HEK293 (cell line): ENCODE results near the gene SLC9C2.
"Not testable (repeated sequence)": the region's sequence is repeated elsewhere in the genome, so short reads cannot be mapped to it uniquely, and the experiment has no call there.

Source experiments
- CTCF ChIA-PET: fragments of 350-600 bp; formaldehyde crosslinking; extraction: SDS; loops from one replicate; lab custom pipeline; 2021; ENCODE audit warnings: antibody characterized with exemption; lab: Yijun Ruan, JAX
- POLR2A ChIA-PET: fragments of 300-600 bp; formaldehyde crosslinking; extraction: SDS; loops from one replicate; lab custom pipeline; 2020; ENCODE audit warnings: antibody characterized with exemption, inconsistent platforms; lab: Yijun Ruan, JAX
- H3K27ac ChIP-seq: fragments of 200-500 bp; sonication (Bioruptor generic); 2 replicates; pipeline ENCODE4 v1.5.1; 2014; ENCODE audit warnings: low read depth, low read length, control low read depth, inconsistent platforms; ENCODE audit errors: extremely low read depth
- H3K36me3 ChIP-seq, 2 experiments: fragments of 200-500 bp in 1 of 2; sonication (Bioruptor generic) in 1 of 2; 1 replicate in 1 of 2; 2 replicates in 1 of 2; pipeline ENCODE4 v1.5.1; 2014 to 2017; ENCODE audit warnings: inconsistent platforms in 2 of 2, low read length in 2 of 2; ENCODE audit not compliant: control insufficient read depth in 2 of 2, insufficient read depth in 1 of 2
- H3K4me1 ChIP-seq: fragments of 200-500 bp; sonication (Bioruptor generic); 2 replicates; pipeline ENCODE4 v1.5.1; 2014; ENCODE audit warnings: mild to moderate bottlenecking, low read length, inconsistent platforms; ENCODE audit not compliant: control insufficient read depth, insufficient read depth
- H3K4me3 ChIP-seq: 2 replicates; pipeline ENCODE4 v1.5.1; 2011; ENCODE audit warnings: low read depth, mild to moderate bottlenecking, control low read depth, low read length, moderate library complexity
- H3K9me3 ChIP-seq: fragments of 200-500 bp; sonication (Bioruptor generic); 2 replicates; pipeline ENCODE4 v1.5.1; 2014; ENCODE audit warnings: low read depth, low read length, inconsistent platforms; ENCODE audit not compliant: control insufficient read depth, insufficient read depth
- ATF2 ChIP-seq: fragments of 450-650 bp; formaldehyde crosslinking; IDR thresholded peaks from 2 replicates; pipeline ENCODE4 v1.5.1; 2016; ENCODE audit warnings: missing biosample characterization, missing genetic modification characterization, low read depth
- BCL6B ChIP-seq: fragments of 450-650 bp; formaldehyde crosslinking; IDR thresholded peaks from 2 replicates; pipeline ENCODE4 v1.5.1; 2017; ENCODE audit warnings: missing biosample characterization, missing genetic modification characterization
- MZF1 ChIP-seq: fragments of 450-650 bp; formaldehyde crosslinking; IDR thresholded peaks from 2 replicates; pipeline ENCODE4 v1.5.1; 2017; ENCODE audit warnings: missing biosample characterization, missing genetic modification characterization, borderline replicate concordance
- PRDM1 ChIP-seq: fragments of 450-650 bp; formaldehyde crosslinking; IDR thresholded peaks from 2 replicates; pipeline ENCODE4; 2016; ENCODE audit warnings: missing biosample characterization, missing genetic modification characterization
- RBAK ChIP-seq: fragments of 450-650 bp; formaldehyde crosslinking; IDR thresholded peaks from 2 replicates; pipeline ENCODE4 v1.5.1; 2016; ENCODE audit warnings: missing biosample characterization, missing genetic modification characterization
- SCRT2 ChIP-seq: fragments of 450-650 bp; formaldehyde crosslinking; IDR thresholded peaks from 2 replicates; pipeline ENCODE4 v1.5.1; 2016; ENCODE audit warnings: missing biosample characterization, missing genetic modification characterization
- YY2 ChIP-seq: fragments of 450-650 bp; formaldehyde crosslinking; IDR thresholded peaks from 2 replicates; pipeline ENCODE4 v1.5.1; 2016; ENCODE audit warnings: missing biosample characterization, missing genetic modification characterization
- ZFP69B ChIP-seq: fragments of 450-650 bp; formaldehyde crosslinking; IDR thresholded peaks from 2 replicates; pipeline ENCODE4 v1.5.1; 2016; ENCODE audit warnings: missing biosample characterization, missing genetic modification characterization
- ZNF121 ChIP-seq: fragments of 450-650 bp; formaldehyde crosslinking; IDR thresholded peaks from 2 replicates; pipeline ENCODE4 v1.5.1; 2016; ENCODE audit warnings: missing biosample characterization, missing genetic modification characterization
- ZNF132 ChIP-seq: fragments of 450-650 bp; formaldehyde crosslinking; IDR thresholded peaks from 2 replicates; pipeline ENCODE4 v1.5.1; 2017; ENCODE audit warnings: missing biosample characterization, missing genetic modification characterization, borderline replicate concordance
- ZNF146 ChIP-seq: fragments of 450-650 bp; formaldehyde crosslinking; IDR thresholded peaks from 2 replicates; pipeline ENCODE4 v1.5.1; 2016; ENCODE audit warnings: missing biosample characterization, missing genetic modification characterization
- ZNF16 ChIP-seq: fragments of 450-650 bp; formaldehyde crosslinking; IDR thresholded peaks from 2 replicates; pipeline ENCODE4 v1.5.1; 2016; ENCODE audit warnings: low read depth, missing biosample characterization, missing genetic modification characterization
- ZNF19 ChIP-seq: fragments of 450-650 bp; formaldehyde crosslinking; IDR thresholded peaks from 2 replicates; pipeline ENCODE4; 2016; ENCODE audit warnings: missing biosample characterization, missing genetic modification characterization, low read depth
- ZNF239 ChIP-seq: fragments of 450-650 bp; formaldehyde crosslinking; IDR thresholded peaks from 2 replicates; pipeline ENCODE4 v1.5.1; 2016; ENCODE audit warnings: missing biosample characterization, missing genetic modification characterization
- ZNF274 ChIP-seq, 2 experiments: fragments of 200-500 bp in 1 of 2; fragments of 450-650 bp in 1 of 2; sonication (Bioruptor generic) in 1 of 2; formaldehyde crosslinking in 1 of 2; IDR thresholded peaks; 2 replicates each; pipeline versions ENCODE4 v1.5.1 to v1.6.1; 2014 to 2016; ENCODE audit warnings: borderline replicate concordance in 1 of 2, inconsistent platforms in 1 of 2, low read length in 1 of 2, missing biosample characterization in 1 of 2, missing genetic modification characterization in 1 of 2
- ZNF324 ChIP-seq: fragments of 450-650 bp; formaldehyde crosslinking; IDR thresholded peaks from 2 replicates; pipeline ENCODE4 v1.5.1; 2016; ENCODE audit warnings: missing biosample characterization, missing genetic modification characterization
- ZNF350 ChIP-seq: fragments of 450-650 bp; formaldehyde crosslinking; IDR thresholded peaks from 2 replicates; pipeline ENCODE4 v1.5.0; 2017; ENCODE audit warnings: missing biosample characterization, mild to moderate bottlenecking, missing genetic modification characterization
- ZNF366 ChIP-seq: fragments of 450-650 bp; formaldehyde crosslinking; conservative IDR thresholded peaks from 2 replicates; pipeline ENCODE4 v1.5.1; 2016; ENCODE audit warnings: missing biosample characterization, missing genetic modification characterization
- ZNF513 ChIP-seq: fragments of 450-650 bp; IDR thresholded peaks from 2 replicates; pipeline ENCODE4 v1.5.1; 2018; ENCODE audit warnings: missing biosample characterization, missing genetic modification characterization
- ZNF560 ChIP-seq: fragments of 450-650 bp; formaldehyde crosslinking; IDR thresholded peaks from 2 replicates; pipeline ENCODE4 v1.5.1; 2017; ENCODE audit warnings: missing biosample characterization, missing genetic modification characterization, borderline replicate concordance
- ZNF624 ChIP-seq: fragments of 450-650 bp; formaldehyde crosslinking; IDR thresholded peaks from 2 replicates; pipeline ENCODE4 v1.5.1; 2017; ENCODE audit warnings: missing biosample characterization, missing genetic modification characterization
- ZNF639 ChIP-seq: fragments of 450-650 bp; formaldehyde crosslinking; IDR thresholded peaks from 2 replicates; pipeline ENCODE4 v1.5.1; 2016; ENCODE audit warnings: missing biosample characterization, missing genetic modification characterization
- ZNF645 ChIP-seq: fragments of 450-650 bp; formaldehyde crosslinking; IDR thresholded peaks from 2 replicates; pipeline ENCODE4; 2016; ENCODE audit warnings: missing biosample characterization, missing genetic modification characterization
- ZNF776 ChIP-seq: fragments of 450-650 bp; formaldehyde crosslinking; IDR thresholded peaks from 2 replicates; pipeline ENCODE4 v1.5.0; 2017; ENCODE audit warnings: missing biosample characterization, missing genetic modification characterization, borderline replicate concordance
- ZNF791 ChIP-seq: fragments of 450-650 bp; formaldehyde crosslinking; IDR thresholded peaks from 2 replicates; pipeline ENCODE4 v1.5.1; 2016; ENCODE audit warnings: missing biosample characterization, missing genetic modification characterization
- ZSCAN23 ChIP-seq: fragments of 450-650 bp; formaldehyde crosslinking; IDR thresholded peaks from 2 replicates; pipeline ENCODE4 v1.5.1; 2016; ENCODE audit warnings: missing biosample characterization, missing genetic modification characterization

The SLC9C2 gene

GRCh38 chr1:173520799-173521198 is 82.1 kb downstream of the SLC9C2 start:
- H3K9me3 ChIP-seq: no peaks in the 10 kb centered on the region
- ChIA-PET POLR2A (no interaction called here), CTCF (no interaction called here)
- no peak overlapping the region for H3K27ac ChIP-seq
- H3K36me3 ChIP-seq: no peaks in the 10 kb centered on the region
- H3K4me3 ChIP-seq: no peak overlapping the region
- no peak for TF ChIP-seq ZNF239 (tag by site-specific recombination)
- no peak for TF ChIP-seq ZNF776
- TF ChIP-seq ZNF274 (IDR thresholded peaks at IDR 0.05; ENCODE audit: low read length): no peak
- no peak for TF ChIP-seq ZNF274 (tag by site-specific recombination; IDR thresholded peaks at IDR 0.05; ENCODE audit: borderline replicate concordance)
- TF ChIP-seq ZNF146 (tag by site-specific recombination): no peak
- TF ChIP-seq ZNF791 (tag by site-specific recombination): no peak
- no peak for TF ChIP-seq ZNF16
- no peak for TF ChIP-seq ZNF19 (tag by site-specific recombination)
- TF ChIP-seq ZSCAN23 (tag by site-specific recombination): no peak
- TF ChIP-seq ZFP69B (tag by site-specific recombination): no peak
- TF ChIP-seq ZNF513: no peak
- no peak for TF ChIP-seq ATF2 (tag by site-specific recombination)
- TF ChIP-seq ZNF132 (tag by site-specific recombination): no peak
- no peak for TF ChIP-seq SCRT2
- no peak for TF ChIP-seq ZNF121 (tag by site-specific recombination)
- TF ChIP-seq ZNF639: no peak
- H3K4me1 ChIP-seq: no peaks in the 10 kb centered on the region

GRCh38 chr1:173514503-173514902 is 88.4 kb downstream of the SLC9C2 start:
- POLR2A ChIA-PET: interaction anchor here (1.0 kb wide), 1 partner anchor 37 kb away, joined by 3 read pairs; the partner anchor contains the start of gene PRDX6
- H3K27ac ChIP-seq, CTCF ChIA-PET, H3K9me3 ChIP-seq, H3K36me3 ChIP-seq, H3K4me1 ChIP-seq, H3K4me3 ChIP-seq: not testable (repeated sequence)

GRCh38 chr1:173509797-173510196 is 93.1 kb downstream of the SLC9C2 start:
- no peak overlapping the region for H3K4me3 ChIP-seq
- CTCF ChIA-PET: interaction anchor here (0.7 kb wide), 2 partner anchors 53 to 927 kb away, joined by 3 read pairs; no protein-coding TSS in a partner anchor
- no peaks in the 10 kb centered on the region for H3K36me3 ChIP-seq
- H3K4me1 ChIP-seq: peaks cover 8% of the 10 kb centered on the region
- no peaks in the 10 kb centered on the region for H3K9me3 ChIP-seq
- POLR2A ChIA-PET: interaction anchor here (0.7 kb wide), 1 partner anchor 33 kb away, joined by 3 read pairs; the partner anchor contains the start of gene PRDX6
- TF ChIP-seq PRDM1 (no peak), ZNF366 (tag by site-specific recombination) (no peak), ZNF624 (tag by site-specific recombination) (no peak), ZNF324 (no peak), RBAK (tag by site-specific recombination) (no peak), BCL6B (no peak), YY2 (tag by site-specific recombination) (no peak), ZNF560 (no peak), ZNF350 (no peak), ZNF645 (no peak), MZF1 (tag by site-specific recombination) (no peak)
- H3K27ac ChIP-seq: no peak overlapping the region
